ENCODE results near the gene ZDHHC14. TPM values are rescaled to one million over a fixed set of nuclear protein-coding genes. Genes with fewer than 3 reads are reported as not detected.

Gene ZDHHC14
- total RNA-seq, 1 experiment from 2014 or later, result 4.9 TPM

GRCh38 chr6:157551041-157551832 lies 170.2 kb downstream of the ZDHHC14 start:
- H3F3A ChIP-seq (ENCODE audit: low read length, unreplicated experiment), result no peaks in the 10 kb centered on the region
- ChIA-PET CTCF (no interaction called here), POLR2A (ENCODE audit: unreplicated experiment) (no interaction called here)
- H3K9me2 ChIP-seq (replicated peaks; ENCODE audit: low read length), result no peaks in the 10 kb centered on the region
- H3K79me2 ChIP-seq (ENCODE audit: low read length), result no peaks in the 10 kb centered on the region
- peak; percentile 45 for DNase-seq
- H3K27ac ChIP-seq (ENCODE audit: low read length), result peak overlapping the region; percentile 73
- intact Hi-C loops (cut with micrococcal nuclease), result no loop called here
- H3K4me3 ChIP-seq (ENCODE audit: low read length), result 0 out of 2 replicates have a peak overlapping the region, but pooled peaks have one; percentile 5
- no peaks in the 10 kb centered on the region for H3K36me3 ChIP-seq (ENCODE audit: low read depth, low read length)
- peak; percentile 55 for ATAC-seq
- H3K4me1 ChIP-seq (ENCODE audit: insufficient read depth, low read length), result peaks cover 24% of the 10 kb centered on the region
- H2AFZ ChIP-seq (ENCODE audit: low read length), result no peak overlapping the region
- H3K27me3 ChIP-seq (ENCODE audit: low read length), result no peaks in the 10 kb centered on the region
- H4K20me1 ChIP-seq (ENCODE audit: low read length), result no peaks in the 10 kb centered on the region
- H3K9ac ChIP-seq (ENCODE audit: low read length), result 0 out of 2 replicates have a peak overlapping the region, but pooled peaks have one; percentile 12
- TF ChIP-seq EZH2phosphoT487 (IDR thresholded peaks at IDR 0.05; ENCODE audit: borderline replicate concordance, low read length), result no peak
- no peak for TF ChIP-seq EZH2 (IDR thresholded peaks at IDR 0.05; ENCODE audit: low read length, unreplicated experiment)
- no peak for TF ChIP-seq CTCF (conservative IDR thresholded peaks at IDR 0.05; ENCODE audit: low read depth, low read length)
- BruUV-seq (replicated peaks), result no TSS peak
- H3K9me3 ChIP-seq (ENCODE audit: low read length), result no peaks in the 10 kb centered on the region
- peak overlapping the region; percentile 58 for H3K4me2 ChIP-seq (ENCODE audit: low read length)

DNA sequence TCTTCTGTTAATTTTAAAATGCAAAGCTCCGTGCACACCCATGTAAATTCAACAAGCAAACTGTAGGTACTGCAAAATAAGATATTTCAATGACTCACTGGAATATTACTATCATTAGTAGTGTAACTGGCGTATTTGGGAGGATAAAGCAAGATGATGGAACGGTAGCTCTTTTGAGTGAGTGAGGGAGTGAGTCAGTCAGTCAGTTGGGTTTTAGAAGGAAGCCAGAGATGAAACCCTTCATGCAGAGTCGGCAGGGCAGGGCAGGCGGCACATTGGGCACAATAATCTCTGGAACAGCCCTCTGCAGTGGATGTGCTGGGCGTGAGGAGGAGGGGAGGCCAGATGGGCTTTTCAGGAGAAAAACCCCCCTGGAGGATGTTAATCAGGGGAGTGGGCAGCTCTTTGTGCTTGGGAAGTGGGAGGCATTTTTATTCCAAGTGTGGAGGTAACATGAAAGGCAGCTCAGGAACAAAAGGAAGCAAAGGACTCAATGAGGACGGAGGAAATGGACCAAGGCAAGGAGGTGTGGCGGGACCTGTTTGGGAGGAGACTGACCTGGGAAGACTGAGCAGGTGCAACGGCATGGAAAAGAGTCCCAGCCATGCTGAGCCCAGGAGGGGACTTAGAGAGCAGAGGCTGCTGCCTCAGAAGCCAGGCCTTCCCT lies 171.2 kb downstream of the ZDHHC14 start:
- H2AFZ ChIP-seq (ENCODE audit: low read length), result no peak overlapping the region
- H3K9me2 ChIP-seq (replicated peaks; ENCODE audit: low read length), result no peaks in the 10 kb centered on the region
- BruUV-seq (replicated peaks), result no TSS peak
- H3K4me1 ChIP-seq (ENCODE audit: insufficient read depth, low read length), result peaks cover 24% of the 10 kb centered on the region
- ChIA-PET CTCF (no interaction called here), POLR2A (ENCODE audit: unreplicated experiment) (interaction anchor here (0.6 kb wide), 1 partner anchor 131 kb away, joined by 4 read pairs; no protein-coding TSS in a partner anchor)
- no peak for TF ChIP-seq CTCF (conservative IDR thresholded peaks at IDR 0.05; ENCODE audit: low read depth, low read length)
- TF ChIP-seq EZH2phosphoT487 (IDR thresholded peaks at IDR 0.05; ENCODE audit: borderline replicate concordance, low read length), result no peak
- TF ChIP-seq EZH2 (IDR thresholded peaks at IDR 0.05; ENCODE audit: low read length, unreplicated experiment), result no peak
- peak; percentile 55 for DNase-seq
- no peaks in the 10 kb centered on the region for H3F3A ChIP-seq (ENCODE audit: low read length, unreplicated experiment)
- peak overlapping the region; percentile 5; the same call in 1 of the 2 replicates for H3K4me3 ChIP-seq (ENCODE audit: low read length)
- intact Hi-C loops (cut with micrococcal nuclease), result no loop called here
- ATAC-seq, result peak; percentile 78
- H3K27me3 ChIP-seq (ENCODE audit: low read length), result no peaks in the 10 kb centered on the region
- 0 out of 2 replicates have a peak overlapping the region, but pooled peaks have one; percentile 12 for H3K9ac ChIP-seq (ENCODE audit: low read length)
- H3K9me3 ChIP-seq (ENCODE audit: low read length), result no peaks in the 10 kb centered on the region
- no peaks in the 10 kb centered on the region for H3K79me2 ChIP-seq (ENCODE audit: low read length)
- H3K36me3 ChIP-seq (ENCODE audit: low read depth, low read length), result no peaks in the 10 kb centered on the region
- peak overlapping the region; percentile 58 for H3K4me2 ChIP-seq (ENCODE audit: low read length)
- no peaks in the 10 kb centered on the region for H4K20me1 ChIP-seq (ENCODE audit: low read length)
- peak overlapping the region; percentile 73 for H3K27ac ChIP-seq (ENCODE audit: low read length)

All from PC-3 (cell line).